ENCODE measurements around the gene GABPB1. TPM values are rescaled to one million over a fixed set of nuclear protein-coding genes. Genes with fewer than 3 reads are reported as not detected.

Gene GABPB1
- total and polyA plus RNA-seq, 7 donors: 5.4 to 17.5 (median 11.4) TPM

GRCh38 chr15:50365570-50365969 lies 10.6 kb upstream of the GABPB1 start:
- H3K27me3 ChIP-seq: no peaks in the 10 kb centered on the region
- intact Hi-C loops (cut with DNase I): no loop called here
- no peak for DNase-seq
- no peaks in the 10 kb centered on the region for H3K4me1 ChIP-seq
- H3K9me3 ChIP-seq: no peaks in the 10 kb centered on the region
- H3K27ac ChIP-seq: no peak overlapping the region
- peaks cover 0 to 13% (median 0%) of the 10 kb centered on the region in 4 donors for H3K36me3 ChIP-seq
- TF ChIP-seq CTCF (IDR thresholded peaks at IDR 0.05) (no peak), POLR2A (IDR thresholded peaks at IDR 0.05) (no peak), EP300 (IDR thresholded peaks at IDR 0.05) (no peak), POLR2AphosphoS5 (IDR thresholded peaks at IDR 0.05) (no peak)
- no peak overlapping the region for H3K4me3 ChIP-seq
- WGBS, 2 donors: 81 to 92% methylated on average over 2 of the region's 2 CpGs

GRCh38 chr15:50363612-50364011 lies 8.6 kb upstream of the GABPB1 start:
- Histone ChIP-seq H3K27ac (no peak overlapping the region), H3K9me3 (no peaks in the 10 kb centered on the region), H3K4me3 (no peak overlapping the region), H3K27me3 (no peaks in the 10 kb centered on the region), H3K4me1 (no peaks in the 10 kb centered on the region), H3K36me3 (peaks cover 0 to 28% (median 0%) of the 10 kb centered on the region in 4 donors)
- intact Hi-C loops (cut with DNase I): no loop called here
- no peak for DNase-seq
- no peak for TF ChIP-seq POLR2AphosphoS5 (IDR thresholded peaks at IDR 0.05)
- TF ChIP-seq POLR2A (IDR thresholded peaks at IDR 0.05): no peak
- no peak for TF ChIP-seq EP300 (IDR thresholded peaks at IDR 0.05)
- no peak for TF ChIP-seq CTCF (IDR thresholded peaks at IDR 0.05)
- WGBS, 2 donors: 82 to 87% methylated on average over 2 of the region's 2 CpGs

GRCh38 chr15:50361756-50362155 lies 6.8 kb upstream of the GABPB1 start:
- 87 to 89% methylated on average over 6 of the region's 6 CpGs for WGBS, 2 donors
- intact Hi-C loops (cut with DNase I): no loop called here
- TF ChIP-seq POLR2AphosphoS5 (IDR thresholded peaks at IDR 0.05) (no peak), EP300 (IDR thresholded peaks at IDR 0.05) (no peak), POLR2A (IDR thresholded peaks at IDR 0.05) (no peak), CTCF (IDR thresholded peaks at IDR 0.05) (no peak)
- Histone ChIP-seq H3K27ac (no peak overlapping the region), H3K4me1 (peaks cover 0 to 10% (median 6%) of the 10 kb centered on the region in 4 donors), H3K36me3 (peaks cover 0 to 28% (median 0%) of the 10 kb centered on the region in 4 donors), H3K9me3 (no peaks in the 10 kb centered on the region), H3K27me3 (no peaks in the 10 kb centered on the region), H3K4me3 (no peak overlapping the region)
- DNase-seq: no peak

- TF ChIP-seq POLR2A (IDR thresholded peaks at IDR 0.05) (no peak), POLR2AphosphoS5 (IDR thresholded peaks at IDR 0.05) (no peak), CTCF (IDR thresholded peaks at IDR 0.05) (peak in 1 of 4 experiments; percentile 21)
- Histone ChIP-seq H3K4me1 (peaks cover 0 to 20% (median 17%) of the 10 kb centered on the region in 4 donors), H3K4me3 (no peak overlapping the region), H3K27me3 (no peaks in the 10 kb centered on the region), H3K36me3 (peaks cover 0 to 28% (median 0%) of the 10 kb centered on the region in 4 donors), H3K27ac (no peak overlapping the region), H3K9me3 (no peaks in the 10 kb centered on the region)
- WGBS, 2 donors: 48 to 82% methylated on average over 1 of the region's 1 CpG
- no peak for DNase-seq
- intact Hi-C loops (cut with DNase I): loop anchor here (10.0 kb wide), 5 partner anchors 326 to 1314 kb away; partner anchors contain the start of genes AP4E1, COPS2, SECISBP2L and SPPL2A
Measured at GRCh38 chr15:50358845-50359244, 3.8 kb upstream of the GABPB1 start.

- intact Hi-C loops (cut with DNase I): loop anchor here (2.0 to 10.0 kb wide), 6 partner anchors 69 to 1311 kb away; partner anchors contain the start of genes AP4E1, COPS2, SECISBP2L and SPPL2A
- 2 to 14% methylated on average over 2 of the region's 2 CpGs for WGBS, 2 donors
Measured at GRCh38 chr15:50355980-50356379, 982 bp upstream of the GABPB1 start.

More at GRCh38 chr15:50355980-50356379, 982 bp upstream of the GABPB1 start:
- peaks cover 0 to 19% (median 0%) of the 10 kb centered on the region in 4 donors for H3K36me3 ChIP-seq
- H3K4me3 ChIP-seq: peak overlapping the region; percentile 82 to 95 (median 93)
- H3K27me3 ChIP-seq: no peaks in the 10 kb centered on the region
- H3K9me3 ChIP-seq: no peaks in the 10 kb centered on the region
- no peak for DNase-seq
- H3K4me1 ChIP-seq: peaks cover 0 to 43% (median 37%) of the 10 kb centered on the region in 4 donors
- H3K27ac ChIP-seq: peak overlapping the region; percentile 95 to 100 (median 98)
- TF ChIP-seq POLR2AphosphoS5 (IDR thresholded peaks at IDR 0.05) (no peak), EP300 (IDR thresholded peaks at IDR 0.05) (no peak), POLR2A (IDR thresholded peaks at IDR 0.05) (no peak), CTCF (IDR thresholded peaks at IDR 0.05) (no peak)
